Measurements from ENCODE around the gene IL1RAPL1.

IL1RAPL1 gene

DNA sequence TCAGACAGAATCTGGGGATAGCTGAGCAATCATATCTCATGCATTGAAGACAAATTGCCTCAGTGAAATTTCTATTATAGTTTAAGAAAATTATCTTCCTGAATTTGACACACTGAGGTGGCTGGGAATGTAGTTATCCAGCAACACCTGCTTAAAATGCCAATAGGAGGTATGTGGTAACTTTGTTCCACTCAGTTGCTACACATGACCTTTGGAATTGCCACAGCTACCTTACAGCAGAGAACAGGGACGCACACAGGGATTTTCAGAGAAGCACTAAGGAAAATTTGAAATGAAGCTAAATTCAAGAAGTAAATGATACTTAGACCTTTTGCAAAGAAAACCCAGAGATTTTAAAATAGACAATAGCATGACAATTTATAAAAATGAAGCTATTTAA lies 264.6 kb downstream of the IL1RAPL1 start:
- no peaks in the 10 kb centered on the region for H3K36me3 ChIP-seq (ENCODE audit: control insufficient read depth, insufficient read depth, low read length)
- H3K4me1 ChIP-seq (ENCODE audit: control insufficient read depth, insufficient read depth, low read length) = peaks cover 15% of the 10 kb centered on the region
- no peak overlapping the region for H3K27ac ChIP-seq (ENCODE audit: low read depth, low read length)
- H3K27me3 ChIP-seq (ENCODE audit: control insufficient read depth, insufficient read depth, low read length) = no peaks in the 10 kb centered on the region
- H3K4me3 ChIP-seq (ENCODE audit: low read depth, low read length) = no peak overlapping the region
- H3K9ac ChIP-seq (ENCODE audit: low read length) = no peak overlapping the region
- no peaks in the 10 kb centered on the region for H3K9me3 ChIP-seq (ENCODE audit: control insufficient read depth, insufficient read depth, low read depth, low read length)

DNA sequence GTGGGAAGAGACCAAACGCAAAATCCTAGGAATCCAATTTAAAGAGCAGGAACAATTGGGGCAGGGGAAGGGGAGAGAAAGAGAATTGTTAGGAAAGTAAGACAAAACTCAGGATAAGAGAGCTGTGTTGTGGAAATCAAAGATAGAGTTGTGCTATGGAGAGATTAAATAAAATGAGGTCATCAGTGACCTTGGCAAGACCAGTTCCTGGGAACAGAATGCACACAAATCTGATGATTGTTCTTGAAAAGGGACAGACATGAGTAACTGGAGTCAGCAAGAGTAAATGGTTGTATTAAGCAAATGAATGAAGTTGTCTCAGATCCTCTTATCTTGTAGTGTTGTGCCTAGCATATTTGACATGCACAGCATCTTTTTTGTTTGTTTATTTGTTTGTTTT lies 267.4 kb downstream of the IL1RAPL1 start:
- Histone ChIP-seq H3K27ac (ENCODE audit: low read depth, low read length) (no peak overlapping the region), H3K27me3 (ENCODE audit: control insufficient read depth, insufficient read depth, low read length) (no peaks in the 10 kb centered on the region), H3K36me3 (ENCODE audit: control insufficient read depth, insufficient read depth, low read length) (no peaks in the 10 kb centered on the region), H3K4me3 (ENCODE audit: low read depth, low read length) (no peak overlapping the region), H3K4me1 (ENCODE audit: control insufficient read depth, insufficient read depth, low read length) (peaks cover 11% of the 10 kb centered on the region; the same call in 1 of the 2 replicates), H3K9me3 (ENCODE audit: control insufficient read depth, insufficient read depth, low read depth, low read length) (no peaks in the 10 kb centered on the region), H3K9ac (ENCODE audit: low read length) (no peak overlapping the region)

- H3K9ac ChIP-seq (ENCODE audit: low read length) = no peak overlapping the region
- no peaks in the 10 kb centered on the region for H3K4me1 ChIP-seq (ENCODE audit: control insufficient read depth, insufficient read depth, low read length)
- no peaks in the 10 kb centered on the region for H3K36me3 ChIP-seq (ENCODE audit: control insufficient read depth, insufficient read depth, low read length)
- H3K9me3 ChIP-seq (ENCODE audit: control insufficient read depth, insufficient read depth, low read depth, low read length) = no peaks in the 10 kb centered on the region
- no peak overlapping the region for H3K27ac ChIP-seq (ENCODE audit: low read depth, low read length)
- H3K27me3 ChIP-seq (ENCODE audit: control insufficient read depth, insufficient read depth, low read length) = no peaks in the 10 kb centered on the region; the same call in 1 of the 2 replicates
- H3K4me3 ChIP-seq (ENCODE audit: low read depth, low read length) = no peak overlapping the region
These were observed 289.2 kb downstream of the IL1RAPL1 start for GRCh38 chrX:28876408-28876807.

GRCh38 chrX:28876901-28877300 lies 289.7 kb downstream of the IL1RAPL1 start:
- Histone ChIP-seq H3K36me3 (ENCODE audit: control insufficient read depth, insufficient read depth, low read length) (no peaks in the 10 kb centered on the region), H3K4me3 (ENCODE audit: low read depth, low read length) (no peak overlapping the region), H3K4me1 (ENCODE audit: control insufficient read depth, insufficient read depth, low read length) (no peaks in the 10 kb centered on the region), H3K9me3 (ENCODE audit: control insufficient read depth, insufficient read depth, low read depth, low read length) (no peaks in the 10 kb centered on the region), H3K27me3 (ENCODE audit: control insufficient read depth, insufficient read depth, low read length) (no peaks in the 10 kb centered on the region; the same call in 1 of the 2 replicates), H3K9ac (ENCODE audit: low read length) (no peak overlapping the region), H3K27ac (ENCODE audit: low read depth, low read length) (no peak overlapping the region)

- Histone ChIP-seq H3K9ac (ENCODE audit: low read length) (no peak overlapping the region), H3K4me3 (ENCODE audit: low read depth, low read length) (no peak overlapping the region), H3K4me1 (ENCODE audit: control insufficient read depth, insufficient read depth, low read length) (no peaks in the 10 kb centered on the region), H3K36me3 (ENCODE audit: control insufficient read depth, insufficient read depth, low read length) (no peaks in the 10 kb centered on the region), H3K27me3 (ENCODE audit: control insufficient read depth, insufficient read depth, low read length) (no peaks in the 10 kb centered on the region; the same call in 1 of the 2 replicates), H3K27ac (ENCODE audit: low read depth, low read length) (peak overlapping the region; percentile 14; the same call in 1 of the 2 replicates), H3K9me3 (ENCODE audit: control insufficient read depth, insufficient read depth, low read depth, low read length) (peaks cover 3% of the 10 kb centered on the region; the same call in 1 of the 2 replicates)
These were observed 292.9 kb downstream of the IL1RAPL1 start for GRCh38 chrX:28880136-28880535.

- no peak overlapping the region for H3K4me3 ChIP-seq (ENCODE audit: low read depth, low read length)
These were observed 297.6 kb downstream of the IL1RAPL1 start for GRCh38 chrX:28884823-28885222.

DNA sequence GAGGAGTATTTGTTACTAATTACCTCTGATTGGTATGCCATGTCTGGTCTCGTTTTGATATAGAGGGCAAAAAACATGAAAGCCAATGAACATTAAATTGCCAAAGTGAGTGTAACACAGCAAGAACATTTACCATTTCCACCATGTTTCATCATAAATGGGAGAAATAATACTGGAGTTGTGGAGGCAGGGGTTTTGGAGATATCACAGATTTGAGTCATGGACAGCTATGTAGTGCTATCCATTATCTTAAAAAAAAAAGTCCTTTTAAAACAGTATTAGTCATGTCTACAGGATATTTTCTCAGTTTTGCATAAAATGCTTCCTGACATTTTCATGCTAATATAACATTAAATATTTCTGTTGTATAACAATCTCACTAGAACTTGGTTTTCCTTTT lies 301.2 kb downstream of the IL1RAPL1 start:
- H3K4me3 ChIP-seq (ENCODE audit: low read depth, low read length) = no peak overlapping the region
- H3K27ac ChIP-seq (ENCODE audit: low read depth, low read length) = no peak overlapping the region
- H3K4me1 ChIP-seq (ENCODE audit: control insufficient read depth, insufficient read depth, low read length) = no peaks in the 10 kb centered on the region; the same call in 1 of the 2 replicates
- H3K9me3 ChIP-seq (ENCODE audit: control insufficient read depth, insufficient read depth, low read depth, low read length) = no peaks in the 10 kb centered on the region; the same call in 1 of the 2 replicates
- no peaks in the 10 kb centered on the region; the same call in 1 of the 2 replicates for H3K36me3 ChIP-seq (ENCODE audit: control insufficient read depth, insufficient read depth, low read length)
- no peaks in the 10 kb centered on the region for H3K27me3 ChIP-seq (ENCODE audit: control insufficient read depth, insufficient read depth, low read length)
- no peak overlapping the region for H3K9ac ChIP-seq (ENCODE audit: low read length)

More at GRCh38 chrX:28884823-28885222, 297.6 kb downstream of the IL1RAPL1 start:
- Histone ChIP-seq H3K27me3 (ENCODE audit: control insufficient read depth, insufficient read depth, low read length) (no peaks in the 10 kb centered on the region), H3K9me3 (ENCODE audit: control insufficient read depth, insufficient read depth, low read depth, low read length) (peaks cover 3% of the 10 kb centered on the region; the same call in 1 of the 2 replicates), H3K9ac (ENCODE audit: low read length) (no peak overlapping the region), H3K27ac (ENCODE audit: low read depth, low read length) (no peak overlapping the region), H3K4me1 (ENCODE audit: control insufficient read depth, insufficient read depth, low read length) (no peaks in the 10 kb centered on the region; the same call in 1 of the 2 replicates), H3K36me3 (ENCODE audit: control insufficient read depth, insufficient read depth, low read length) (no peaks in the 10 kb centered on the region)

GRCh38 chrX:28889591-28890090 lies 302.4 kb downstream of the IL1RAPL1 start:
- Histone ChIP-seq H3K27me3 (ENCODE audit: control insufficient read depth, insufficient read depth, low read length) (no peaks in the 10 kb centered on the region), H3K9me3 (ENCODE audit: control insufficient read depth, insufficient read depth, low read depth, low read length) (no peaks in the 10 kb centered on the region; the same call in 1 of the 2 replicates), H3K36me3 (ENCODE audit: control insufficient read depth, insufficient read depth, low read length) (no peaks in the 10 kb centered on the region; the same call in 1 of the 2 replicates), H3K9ac (ENCODE audit: low read length) (no peak overlapping the region), H3K4me3 (ENCODE audit: low read depth, low read length) (no peak overlapping the region), H3K27ac (ENCODE audit: low read depth, low read length) (no peak overlapping the region), H3K4me1 (ENCODE audit: control insufficient read depth, insufficient read depth, low read length) (no peaks in the 10 kb centered on the region; the same call in 1 of the 2 replicates)

GRCh38 chrX:28901637-28902036 lies 314.4 kb downstream of the IL1RAPL1 start:
- Histone ChIP-seq H3K27ac (ENCODE audit: low read depth, low read length) (no peak overlapping the region), H3K9me3 (ENCODE audit: control insufficient read depth, insufficient read depth, low read depth, low read length) (peaks cover 22% of the 10 kb centered on the region), H3K4me1 (ENCODE audit: control insufficient read depth, insufficient read depth, low read length) (peaks cover 13% of the 10 kb centered on the region), H3K4me3 (ENCODE audit: low read depth, low read length) (no peak overlapping the region), H3K36me3 (ENCODE audit: control insufficient read depth, insufficient read depth, low read length) (no peaks in the 10 kb centered on the region), H3K27me3 (ENCODE audit: control insufficient read depth, insufficient read depth, low read length) (no peaks in the 10 kb centered on the region; the same call in 1 of the 2 replicates), H3K9ac (ENCODE audit: low read length) (no peak overlapping the region)

DNA sequence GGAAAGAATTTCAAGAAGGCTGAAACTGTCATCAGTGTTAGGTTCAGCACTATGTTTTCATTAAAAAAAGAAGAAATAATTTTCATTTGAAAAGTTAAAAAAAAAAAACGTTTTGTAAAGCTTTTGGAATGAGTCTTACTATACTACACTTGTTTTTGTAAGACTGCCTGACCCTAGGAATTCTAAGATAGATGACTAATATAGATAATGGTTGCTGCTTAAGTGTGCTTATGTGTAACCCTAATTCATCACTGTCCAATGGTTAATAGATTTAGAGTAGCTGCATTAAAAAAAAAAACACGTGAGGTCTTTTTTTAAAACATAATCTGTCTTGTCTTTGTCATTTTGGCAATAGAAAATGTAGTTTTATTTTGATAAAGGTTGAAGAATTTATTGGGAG lies 323.2 kb downstream of the IL1RAPL1 start:
- no peak overlapping the region for H3K9ac ChIP-seq (ENCODE audit: low read length)
- no peaks in the 10 kb centered on the region for H3K36me3 ChIP-seq (ENCODE audit: control insufficient read depth, insufficient read depth, low read length)
- no peaks in the 10 kb centered on the region for H3K4me1 ChIP-seq (ENCODE audit: control insufficient read depth, insufficient read depth, low read length)
- H3K4me3 ChIP-seq (ENCODE audit: low read depth, low read length) = no peak overlapping the region
- H3K27ac ChIP-seq (ENCODE audit: low read depth, low read length) = no peak overlapping the region
- peaks cover 5% of the 10 kb centered on the region; the same call in 1 of the 2 replicates for H3K9me3 ChIP-seq (ENCODE audit: control insufficient read depth, insufficient read depth, low read depth, low read length)
- no peaks in the 10 kb centered on the region; the same call in 1 of the 2 replicates for H3K27me3 ChIP-seq (ENCODE audit: control insufficient read depth, insufficient read depth, low read length)

- Histone ChIP-seq H3K27ac (ENCODE audit: low read depth, low read length) (no peak overlapping the region), H3K4me1 (ENCODE audit: control insufficient read depth, insufficient read depth, low read length) (peaks cover 26% of the 10 kb centered on the region), H3K36me3 (ENCODE audit: control insufficient read depth, insufficient read depth, low read length) (no peaks in the 10 kb centered on the region), H3K4me3 (ENCODE audit: low read depth, low read length) (no peak overlapping the region), H3K9me3 (ENCODE audit: control insufficient read depth, insufficient read depth, low read depth, low read length) (no peaks in the 10 kb centered on the region), H3K9ac (ENCODE audit: low read length) (no peak overlapping the region), H3K27me3 (ENCODE audit: control insufficient read depth, insufficient read depth, low read length) (no peaks in the 10 kb centered on the region; the same call in 1 of the 2 replicates)
These were observed 333.1 kb downstream of the IL1RAPL1 start for GRCh38 chrX:28920153-28920943.

All from HUES6 (cell line).